ENCODE measurements around the gene KNTC1. TPM values are rescaled to one million over a fixed set of nuclear protein-coding genes. Genes with fewer than 3 reads are reported as not detected.
A peak's percentile ranks its signal among the peaks of the same experiment; 100 is the strongest.

The KNTC1 gene
- total and polyA plus RNA-seq, 2 of the 13 experiments (the other 11 are each of a cell fraction or from before 2014, with no cell fraction given) = 45.1 to 57.6 TPM

GRCh38 chr12:122500685-122501488 lies 26.2 kb upstream of the KNTC1 start, which contains the start of gene ZCCHC8 (continued):
- TF ChIP-seq ATF7-NPFF (CRISPR knock-in tag; IDR thresholded peaks at IDR 0.05; ENCODE audit: low read depth) = peak; percentile 45; the same call in 1 of the 2 replicates
- TF ChIP-seq, protein P1, sequence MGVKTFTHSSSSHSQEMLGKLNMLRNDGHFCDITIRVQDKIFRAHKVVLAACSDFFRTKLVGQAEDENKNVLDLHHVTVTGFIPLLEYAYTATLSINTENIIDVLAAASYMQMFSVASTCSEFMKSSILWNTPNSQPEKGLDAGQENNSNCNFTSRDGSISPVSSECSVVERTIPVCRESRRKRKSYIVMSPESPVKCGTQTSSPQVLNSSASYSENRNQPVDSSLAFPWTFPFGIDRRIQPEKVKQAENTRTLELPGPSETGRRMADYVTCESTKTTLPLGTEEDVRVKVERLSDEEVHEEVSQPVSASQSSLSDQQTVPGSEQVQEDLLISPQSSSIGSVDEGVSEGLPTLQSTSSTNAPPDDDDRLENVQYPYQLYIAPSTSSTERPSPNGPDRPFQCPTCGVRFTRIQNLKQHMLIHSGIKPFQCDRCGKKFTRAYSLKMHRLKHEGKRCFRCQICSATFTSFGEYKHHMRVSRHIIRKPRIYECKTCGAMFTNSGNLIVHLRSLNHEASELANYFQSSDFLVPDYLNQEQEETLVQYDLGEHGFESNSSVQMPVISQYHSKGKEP (CRISPR knock-in tag; IDR thresholded peaks at IDR 0.05) = 0 out of 2 replicates have a peak, but pooled peaks have one; percentile 18
- TF ChIP-seq FOXK1 (CRISPR knock-in tag; IDR thresholded peaks at IDR 0.05; ENCODE audit: borderline replicate concordance, low read depth) = peak; percentile 23; the same call in 1 of the 2 replicates
- 0 out of 2 replicates have a peak, but pooled peaks have one; percentile 66 for TF ChIP-seq HNRNPL (IDR thresholded peaks at IDR 0.05; ENCODE audit: low read depth, low read length)
- TF ChIP-seq ZNF660 (CRISPR knock-in tag; IDR thresholded peaks at IDR 0.05; ENCODE audit: borderline replicate concordance, low read depth) = no peak
- TF ChIP-seq, protein P2, sequence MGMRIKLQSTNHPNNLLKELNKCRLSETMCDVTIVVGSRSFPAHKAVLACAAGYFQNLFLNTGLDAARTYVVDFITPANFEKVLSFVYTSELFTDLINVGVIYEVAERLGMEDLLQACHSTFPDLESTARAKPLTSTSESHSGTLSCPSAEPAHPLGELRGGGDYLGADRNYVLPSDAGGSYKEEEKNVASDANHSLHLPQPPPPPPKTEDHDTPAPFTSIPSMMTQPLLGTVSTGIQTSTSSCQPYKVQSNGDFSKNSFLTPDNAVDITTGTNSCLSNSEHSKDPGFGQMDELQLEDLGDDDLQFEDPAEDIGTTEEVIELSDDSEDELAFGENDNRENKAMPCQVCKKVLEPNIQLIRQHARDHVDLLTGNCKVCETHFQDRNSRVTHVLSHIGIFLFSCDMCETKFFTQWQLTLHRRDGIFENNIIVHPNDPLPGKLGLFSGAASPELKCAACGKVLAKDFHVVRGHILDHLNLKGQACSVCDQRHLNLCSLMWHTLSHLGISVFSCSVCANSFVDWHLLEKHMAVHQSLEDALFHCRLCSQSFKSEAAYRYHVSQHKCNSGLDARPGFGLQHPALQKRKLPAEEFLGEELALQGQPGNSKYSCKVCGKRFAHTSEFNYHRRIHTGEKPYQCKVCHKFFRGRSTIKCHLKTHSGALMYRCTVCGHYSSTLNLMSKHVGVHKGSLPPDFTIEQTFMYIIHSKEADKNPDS (CRISPR knock-in tag; IDR thresholded peaks at IDR 0.05) = peak; percentile 90; the same call in 1 of the 2 replicates
- peak; percentile 64 for TF ChIP-seq IKZF5 (CRISPR knock-in tag; IDR thresholded peaks at IDR 0.05)
- no peak for TF ChIP-seq TRIM24 (CRISPR knock-in tag; IDR thresholded peaks at IDR 0.05)
- TF ChIP-seq HOXA5 (CRISPR knock-in tag; IDR thresholded peaks at IDR 0.05) = 0 out of 2 replicates have a peak, but pooled peaks have one; percentile 3
- TF ChIP-seq ZNF317 (CRISPR knock-in tag; IDR thresholded peaks at IDR 0.05) = 0 out of 2 replicates have a peak, but pooled peaks have one; percentile 37
- peak; percentile 54; the same call in 1 of the 2 replicates for TF ChIP-seq ZNF335 (CRISPR knock-in tag; IDR thresholded peaks at IDR 0.05)
- TF ChIP-seq ZFY (CRISPR knock-in tag; IDR thresholded peaks at IDR 0.05) = peak; percentile 99
- peak; percentile 59 for TF ChIP-seq FOSL2 (CRISPR knock-in tag; IDR thresholded peaks at IDR 0.05)
- TF ChIP-seq POLR2G (IDR thresholded peaks at IDR 0.05; ENCODE audit: low read depth, low read length) = peak; percentile 97
- peak; percentile 55; the same call in 1 of the 2 replicates for TF ChIP-seq RFXAP (CRISPR knock-in tag; IDR thresholded peaks at IDR 0.05; ENCODE audit: borderline replicate concordance)
- TF ChIP-seq ZBTB20 (CRISPR knock-in tag; IDR thresholded peaks at IDR 0.05; ENCODE audit: borderline replicate concordance, low read depth) = no peak
- peak; percentile 82; the same call in 1 of the 2 replicates for TF ChIP-seq PAX8 (CRISPR knock-in tag; IDR thresholded peaks at IDR 0.05; ENCODE audit: borderline replicate concordance)
- peak; percentile 80; the same call in 1 of the 2 replicates for TF ChIP-seq HOXA3 (CRISPR knock-in tag; IDR thresholded peaks at IDR 0.05)
- peak; percentile 20; the same call in 1 of the 2 replicates for TF ChIP-seq ZBTB8A (CRISPR knock-in tag; IDR thresholded peaks at IDR 0.05; ENCODE audit: borderline replicate concordance, low read depth)
- TF ChIP-seq, protein P3, sequence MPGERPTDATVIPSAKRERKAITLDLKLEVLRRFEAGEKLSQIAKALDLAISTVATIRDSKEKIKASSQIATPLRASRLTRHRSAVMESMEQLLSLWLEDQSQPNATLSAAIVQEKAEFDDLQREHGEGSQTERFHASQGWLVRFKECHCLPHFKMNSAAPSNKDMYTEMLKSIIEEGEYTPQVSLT (CRISPR knock-in tag; IDR thresholded peaks at IDR 0.05; ENCODE audit: borderline replicate concordance, low read depth) = no peak
- TF ChIP-seq SALL1 (CRISPR knock-in tag; IDR thresholded peaks at IDR 0.05) = peak; percentile 73

Measured in HepG2 (cell line).